ENCODE measurements around the gene NET1.

DNA sequence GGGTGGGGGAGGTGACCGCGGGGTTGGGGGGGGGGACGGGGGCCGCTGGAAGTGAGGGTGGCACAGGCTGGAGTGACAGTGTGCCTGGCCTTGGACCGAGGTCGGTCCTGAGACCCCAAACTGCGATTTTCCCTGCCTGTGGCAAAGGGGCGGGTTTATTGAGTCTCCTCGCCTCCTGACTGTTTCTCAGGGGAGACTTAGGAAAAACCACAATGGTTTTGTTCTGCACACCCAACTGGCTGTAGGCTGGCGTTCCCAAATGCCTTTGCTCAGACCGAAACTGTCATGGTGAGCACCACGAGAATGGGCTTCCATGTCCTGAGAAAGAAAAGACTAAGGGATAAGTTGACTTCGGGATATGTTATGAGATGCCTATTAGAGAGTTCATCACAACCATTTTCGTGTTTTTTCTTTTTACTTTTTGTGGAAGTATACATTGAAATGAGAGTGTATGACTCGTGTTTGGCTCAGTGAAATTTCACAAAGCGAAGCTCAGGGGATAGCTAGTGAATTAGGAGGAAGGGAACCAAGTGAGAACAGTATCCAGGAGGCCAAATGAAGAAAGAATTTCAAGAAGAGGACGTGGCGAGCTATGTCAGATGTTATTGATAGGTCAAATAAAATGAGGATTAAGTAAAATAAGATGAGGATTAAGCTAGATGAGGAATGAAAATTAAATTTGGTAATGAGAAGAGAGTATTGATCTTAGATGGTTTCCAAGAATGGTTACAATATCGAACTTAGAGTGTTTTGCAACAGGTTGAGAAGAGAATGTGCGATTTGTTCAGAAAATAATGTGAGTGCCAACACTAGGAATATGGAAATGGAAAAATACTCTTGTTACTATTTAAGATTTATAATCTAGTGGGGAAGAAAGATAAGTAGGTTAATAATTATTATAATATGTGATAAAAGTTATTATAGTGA, 918 bp downstream of the NET1 start:
- TF ChIP-seq, protein P1, sequence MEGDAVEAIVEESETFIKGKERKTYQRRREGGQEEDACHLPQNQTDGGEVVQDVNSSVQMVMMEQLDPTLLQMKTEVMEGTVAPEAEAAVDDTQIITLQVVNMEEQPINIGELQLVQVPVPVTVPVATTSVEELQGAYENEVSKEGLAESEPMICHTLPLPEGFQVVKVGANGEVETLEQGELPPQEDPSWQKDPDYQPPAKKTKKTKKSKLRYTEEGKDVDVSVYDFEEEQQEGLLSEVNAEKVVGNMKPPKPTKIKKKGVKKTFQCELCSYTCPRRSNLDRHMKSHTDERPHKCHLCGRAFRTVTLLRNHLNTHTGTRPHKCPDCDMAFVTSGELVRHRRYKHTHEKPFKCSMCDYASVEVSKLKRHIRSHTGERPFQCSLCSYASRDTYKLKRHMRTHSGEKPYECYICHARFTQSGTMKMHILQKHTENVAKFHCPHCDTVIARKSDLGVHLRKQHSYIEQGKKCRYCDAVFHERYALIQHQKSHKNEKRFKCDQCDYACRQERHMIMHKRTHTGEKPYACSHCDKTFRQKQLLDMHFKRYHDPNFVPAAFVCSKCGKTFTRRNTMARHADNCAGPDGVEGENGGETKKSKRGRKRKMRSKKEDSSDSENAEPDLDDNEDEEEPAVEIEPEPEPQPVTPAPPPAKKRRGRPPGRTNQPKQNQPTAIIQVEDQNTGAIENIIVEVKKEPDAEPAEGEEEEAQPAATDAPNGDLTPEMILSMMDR (IDR thresholded peaks at IDR 0.05) = no peak
- TF ChIP-seq POLR2A (IDR thresholded peaks at IDR 0.05) = no peak
